NCI-H69 (cell line): Measurements from ENCODE around the gene TDRD7.
A peak's percentile ranks its signal among the peaks of the same experiment; 100 is the strongest.
"Not testable (repeated sequence)": the region's sequence is repeated elsewhere in the genome, so short reads cannot be mapped to it uniquely, and the experiment has no call there.

Experiments
- DNase-seq: peaks from one replicate; lab custom pipeline; 2025; lab: John Stamatoyannopoulos, UW

TDRD7 gene

GRCh38 chr9:97478301-97478981, 66.5 kb downstream of the TDRD7 start:
- DNase-seq, result peak; percentile 59

GRCh38 chr9:97479496-97480159, 67.7 kb downstream of the TDRD7 start:
- DNase-seq, result peak; percentile 60

- DNase-seq, result peak; percentile 52
Measured at GRCh38 chr9:97480174-97480573, 68.3 kb downstream of the TDRD7 start.

GRCh38 chr9:97480749-97481148, 68.9 kb downstream of the TDRD7 start:
- no peak for DNase-seq

- peak; percentile 37 for DNase-seq
Measured at GRCh38 chr9:97484134-97484533, 72.2 kb downstream of the TDRD7 start.

- DNase-seq, result peak; percentile 53
Measured at GRCh38 chr9:97487107-97487506, 75.2 kb downstream of the TDRD7 start.

- DNase-seq, result peak; percentile 67
Measured at GRCh38 chr9:97487861-97488260, 76.0 kb downstream of the TDRD7 start.

- no peak for DNase-seq
Measured at GRCh38 chr9:97491216-97491999, 79.5 kb downstream of the TDRD7 start.

- DNase-seq, result not testable (repeated sequence)
Measured at GRCh38 chr9:97497558-97498375, 85.9 kb downstream of the TDRD7 start.

GRCh38 chr9:97498846-97499245, 87.0 kb downstream of the TDRD7 start:
- DNase-seq, result not testable (repeated sequence)

- DNase-seq, result no peak
Measured at GRCh38 chr9:97500263-97500662, 88.4 kb downstream of the TDRD7 start.

- DNase-seq, result no peak
Measured at GRCh38 chr9:97500765-97501176, 88.9 kb downstream of the TDRD7 start.

GRCh38 chr9:97501177-97501971, 89.5 kb downstream of the TDRD7 start, which contains the start of gene TMOD1:
Gene TMOD1, plus strand, starts transcription at chr9:97501666. Its CDS starts 22,523 bp downstream, at chr9:97524189.
- peak; percentile 95 for DNase-seq

- no peak for DNase-seq
Measured at GRCh38 chr9:97501972-97502221, 90.0 kb downstream of the TDRD7 start.

- peak; percentile 75 for DNase-seq
Measured at GRCh38 chr9:97502222-97502983, 90.5 kb downstream of the TDRD7 start.

- no peak for DNase-seq
Measured at GRCh38 chr9:97502984-97503861, 91.3 kb downstream of the TDRD7 start.

- DNase-seq, result no peak
Measured at GRCh38 chr9:97503862-97504210, 91.9 kb downstream of the TDRD7 start.

- DNase-seq, result peak; percentile 65
Measured at GRCh38 chr9:97504381-97505216, 92.7 kb downstream of the TDRD7 start.

GRCh38 chr9:97505845-97506244, 93.9 kb downstream of the TDRD7 start:
- DNase-seq, result no peak
